Testis (tissue), 3 donors: ENCODE data around the gene SAPCD2. TPM values are rescaled to one million over a fixed set of nuclear protein-coding genes. Genes with fewer than 3 reads are reported as not detected.

ENCODE experiments used
- DNase-seq: peaks from one replicate; pipeline ENCODE4 v3.0.0-alpha.2; 2019
- H3K27ac ChIP-seq, 2 donors: fragments of 200-600 bp; sonication (generic); one replicate each; pipeline ENCODE4 v1.5.1; 2019
- H3K27me3 ChIP-seq: fragments of 200-600 bp; sonication (generic); one replicate; pipeline ENCODE4 v1.5.1; 2019
- H3K36me3 ChIP-seq: fragments of 200-600 bp; sonication (generic); one replicate; pipeline ENCODE4 v1.5.1; 2017; ENCODE audit warnings: low read depth; ENCODE audit errors: missing control alignments
- H3K4me1 ChIP-seq: fragments of 200-600 bp; sonication (generic); one replicate; pipeline ENCODE4 v1.5.1; 2019
- H3K4me3 ChIP-seq, 2 donors: fragments of 200-600 bp; sonication (generic); one replicate each; pipeline ENCODE4 v1.5.1; 2017 to 2019
- H3K9me3 ChIP-seq: fragments of 200-600 bp; sonication (generic); one replicate; pipeline ENCODE4 v1.5.1; 2017
- CTCF ChIP-seq, 3 experiments: fragments of 450-650 bp in 2 of 3; fragments of 200-600 bp in 1 of 3; sonication (generic) in 1 of 3; IDR thresholded peaks; one replicate each; pipeline ENCODE4 v1.5.1; 2016 to 2019; ENCODE audit warnings: antibody characterized with exemption in 3 of 3, mild to moderate bottlenecking in 2 of 3, moderate library complexity in 1 of 3
- POLR2A ChIP-seq: fragments of 450-650 bp; IDR thresholded peaks from one replicate; pipeline ENCODE4 v1.6.1; 2017; ENCODE audit warnings: antibody characterized with exemption, mild to moderate bottlenecking, moderate library complexity
- WGBS, 2 donors: methylation state at CpG; one replicate each; pipeline ENCODE4 v1.1.5; 2018; 5-methylcytosine and 5-hydroxymethylcytosine counted together
- intact Hi-C: fragments of 100-400 bp; cut with DNase I; formaldehyde crosslinking; loops from one replicate; pipeline ENCODE4 v1.15.1; 2023; ENCODE audit warnings: low total_unique reads
- polyA plus RNA-seq: library from polyadenylated mRNA; stranded (reverse); fragments of 350-450 nt; fragmentation: Illumina TruSeq; extraction: RNeasy Lipid Tissue Mini Kit (QIAGEN cat#74804); gene quantifications from one replicate; pipeline ENCODE4 v1.2.3, GENCODE V29; 2014; ENCODE audit warnings: low read depth, low replicate concordance; ENCODE audit not compliant: insufficient read depth
- total RNA-seq, 2 donors: library from RNA; depleted of rRNA; stranded (reverse); fragments of >200 nt; gene quantifications; one replicate each; pipeline ENCODE4 v1.2.3, GENCODE V29; 2016

SAPCD2 gene
- total and polyA plus RNA-seq, 3 donors from 2014 or later = 0.78 to 1.7 (median 1.4) TPM

- DNase-seq = no peak
- H3K36me3 ChIP-seq = no peaks in the 10 kb centered on the region
- no peak overlapping the region for H3K27ac ChIP-seq
- WGBS, 2 donors = 87% methylated on average over 17 of the region's 17 CpGs; no CpG with 5 or more reads in 1 of the 2 donors
- intact Hi-C loops = no loop called here
- H3K27me3 ChIP-seq = no peaks in the 10 kb centered on the region
- TF ChIP-seq POLR2A (no peak), CTCF (IDR thresholded peaks at IDR 0.05) (no peak)
- H3K9me3 ChIP-seq = no peaks in the 10 kb centered on the region
- peaks cover 33% of the 10 kb centered on the region for H3K4me1 ChIP-seq
- no peak overlapping the region for H3K4me3 ChIP-seq
Observed at GRCh38 chr9:137051145-137051724, 19.1 kb downstream of the SAPCD2 start.

- no peaks in the 10 kb centered on the region for H3K27me3 ChIP-seq
- intact Hi-C loops = no loop called here
- WGBS, 2 donors = 82 to 89% methylated on average over 4 to 5 of the region's 5 CpGs
Observed at GRCh38 chr9:137050570-137050969, 19.8 kb downstream of the SAPCD2 start.

GRCh38 chr9:137049544-137050449, 20.6 kb downstream of the SAPCD2 start:
- Histone ChIP-seq H3K9me3 (no peaks in the 10 kb centered on the region), H3K4me1 (peaks cover 22% of the 10 kb centered on the region), H3K36me3 (no peaks in the 10 kb centered on the region), H3K27ac (no peak overlapping the region), H3K27me3 (no peaks in the 10 kb centered on the region), H3K4me3 (no peak overlapping the region)
- peak in 2 of 3 experiments; percentile 53 to 61 for TF ChIP-seq CTCF (IDR thresholded peaks at IDR 0.05)
- TF ChIP-seq POLR2A = no peak
- intact Hi-C loops = no loop called here
- DNase-seq = peak; percentile 76
- WGBS, 2 donors = 68 to 78% methylated on average over 21 to 38 of the region's 38 CpGs

More at GRCh38 chr9:137050570-137050969, 19.8 kb downstream of the SAPCD2 start:
- Histone ChIP-seq H3K27ac (no peak overlapping the region), H3K4me3 (no peak overlapping the region), H3K9me3 (no peaks in the 10 kb centered on the region), H3K4me1 (peaks cover 27% of the 10 kb centered on the region), H3K36me3 (no peaks in the 10 kb centered on the region)
- DNase-seq = no peak
- no peak for TF ChIP-seq POLR2A
- no peak for TF ChIP-seq CTCF (IDR thresholded peaks at IDR 0.05)

DNA sequence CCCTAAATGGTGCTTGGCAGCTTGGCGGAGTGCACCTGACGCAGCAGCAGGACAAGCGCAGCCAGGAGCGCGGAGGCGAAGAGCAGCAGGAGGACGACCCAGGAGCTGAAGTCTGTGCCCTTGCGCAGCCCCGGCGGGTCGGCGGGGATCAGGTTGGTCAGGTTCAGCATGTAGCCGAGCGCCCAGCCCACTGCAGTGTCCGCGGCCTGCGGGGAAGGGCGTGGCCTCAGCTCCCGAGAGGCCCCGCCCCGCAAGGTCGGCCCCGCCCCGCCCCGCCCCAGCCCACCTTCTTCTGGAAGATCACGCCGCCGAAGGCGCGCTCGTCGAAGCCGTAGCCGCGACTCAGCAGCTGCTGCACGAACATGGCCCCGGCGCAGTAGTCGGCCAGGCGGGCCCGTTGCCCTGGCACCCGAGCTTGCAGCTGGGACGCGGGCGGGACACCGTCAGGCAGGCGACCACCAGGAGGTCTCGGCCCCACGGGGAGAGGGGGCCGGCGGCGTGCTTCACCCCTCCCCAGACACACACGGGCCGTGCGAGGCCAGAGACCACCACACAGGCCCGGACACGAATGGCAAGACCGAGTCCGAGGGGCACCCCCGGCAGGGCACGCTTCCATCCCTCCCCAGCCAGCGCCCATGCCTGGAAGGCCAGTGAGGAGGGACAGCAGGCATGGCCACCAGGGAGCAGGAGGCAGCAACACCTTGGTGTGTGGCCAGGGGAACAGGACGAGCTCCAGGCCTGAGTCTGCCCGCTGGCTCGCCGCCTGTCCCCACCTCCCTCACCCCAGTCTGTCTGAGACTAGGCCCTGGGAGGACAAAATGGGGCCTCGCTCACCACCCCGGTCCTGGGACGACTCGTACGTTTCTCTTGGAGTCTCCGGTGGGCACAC, 21.5 kb downstream of the SAPCD2 start:
- 49 to 52% methylated on average over 33 to 66 of the region's 72 CpGs for WGBS, 2 donors
- Histone ChIP-seq H3K36me3 (no peaks in the 10 kb centered on the region), H3K9me3 (no peaks in the 10 kb centered on the region), H3K27ac (no peak overlapping the region), H3K27me3 (no peaks in the 10 kb centered on the region), H3K4me1 (peaks cover 21% of the 10 kb centered on the region), H3K4me3 (peak overlapping the region in 1 of 2 donors; percentile 10)
- intact Hi-C loops = no loop called here
- no peak for DNase-seq
- no peak for TF ChIP-seq POLR2A
- TF ChIP-seq CTCF (IDR thresholded peaks at IDR 0.05) = no peak
